Measurements from ENCODE around the gene MRPS9. TPM values are rescaled to one million over a fixed set of nuclear protein-coding genes. Genes with fewer than 3 reads are reported as not detected.

Gene MRPS9
- total RNA-seq, 1 experiment from 2014 or later, result 68.6 TPM

DNA sequence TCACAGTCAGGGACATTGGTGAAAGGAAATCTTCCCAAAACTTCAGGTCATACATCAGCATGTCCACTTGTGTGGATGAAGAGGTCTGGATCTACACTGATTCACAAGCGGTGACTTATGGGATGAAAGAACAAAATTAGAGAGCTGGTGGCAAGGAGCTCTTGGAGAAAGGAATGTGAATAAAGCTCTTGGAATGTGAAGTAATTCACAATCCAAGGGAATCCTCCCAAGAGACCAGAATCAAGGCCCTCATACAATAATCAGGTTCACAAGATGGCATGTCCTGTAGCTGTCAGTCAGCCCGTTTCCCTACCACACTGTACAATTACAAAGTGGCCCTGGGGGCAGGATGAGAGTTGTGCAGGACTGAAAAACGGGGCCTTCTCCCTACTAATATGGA is 96.2 kb downstream of the MRPS9 start:
- H3K9me3 Mint-ChIP-seq (ENCODE audit: unreplicated experiment), result no peaks in the 10 kb centered on the region
- Histone ChIP-seq H3K4me1 (no peaks in the 10 kb centered on the region), H3K9me3 (no peaks in the 10 kb centered on the region), H3K36me3 (ENCODE audit: control insufficient read depth, insufficient read depth, low read length) (no peaks in the 10 kb centered on the region), H3K27me3 (replicated peaks; ENCODE audit: control insufficient read depth, insufficient read depth, low read length) (no peaks in the 10 kb centered on the region), H3K4me3 (ENCODE audit: low read depth, low read length) (no peak overlapping the region)
- no peaks in the 10 kb centered on the region for H3K36me3 Mint-ChIP-seq (ENCODE audit: insufficient read depth, unreplicated experiment)
- H3K27me3 Mint-ChIP-seq (ENCODE audit: insufficient read depth, unreplicated experiment), result peaks cover 10% of the 10 kb centered on the region
- ChIA-PET POLR2A (no interaction called here), CTCF (no interaction called here)
- intact Hi-C loops (cut with micrococcal nuclease; ENCODE audit: unreplicated experiment), result no loop called here
- DNase-seq, result no peak
- no TSS peak for BruUV-seq (replicated peaks)
- H3K27ac Mint-ChIP-seq (ENCODE audit: unreplicated experiment), result no peak overlapping the region
- no peaks in the 10 kb centered on the region for H3K4me1 Mint-ChIP-seq (ENCODE audit: low read depth, unreplicated experiment)
- TF ChIP-seq, protein P1, sequence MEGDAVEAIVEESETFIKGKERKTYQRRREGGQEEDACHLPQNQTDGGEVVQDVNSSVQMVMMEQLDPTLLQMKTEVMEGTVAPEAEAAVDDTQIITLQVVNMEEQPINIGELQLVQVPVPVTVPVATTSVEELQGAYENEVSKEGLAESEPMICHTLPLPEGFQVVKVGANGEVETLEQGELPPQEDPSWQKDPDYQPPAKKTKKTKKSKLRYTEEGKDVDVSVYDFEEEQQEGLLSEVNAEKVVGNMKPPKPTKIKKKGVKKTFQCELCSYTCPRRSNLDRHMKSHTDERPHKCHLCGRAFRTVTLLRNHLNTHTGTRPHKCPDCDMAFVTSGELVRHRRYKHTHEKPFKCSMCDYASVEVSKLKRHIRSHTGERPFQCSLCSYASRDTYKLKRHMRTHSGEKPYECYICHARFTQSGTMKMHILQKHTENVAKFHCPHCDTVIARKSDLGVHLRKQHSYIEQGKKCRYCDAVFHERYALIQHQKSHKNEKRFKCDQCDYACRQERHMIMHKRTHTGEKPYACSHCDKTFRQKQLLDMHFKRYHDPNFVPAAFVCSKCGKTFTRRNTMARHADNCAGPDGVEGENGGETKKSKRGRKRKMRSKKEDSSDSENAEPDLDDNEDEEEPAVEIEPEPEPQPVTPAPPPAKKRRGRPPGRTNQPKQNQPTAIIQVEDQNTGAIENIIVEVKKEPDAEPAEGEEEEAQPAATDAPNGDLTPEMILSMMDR (IDR thresholded peaks at IDR 0.05; ENCODE audit: insufficient read depth in 1 of 2, low read depth in 1 of 2, low read length in 1 of 2, severe bottlenecking in 1 of 2, unreplicated experiment in 1 of 2), result no peak
- H3K4me3 Mint-ChIP-seq (ENCODE audit: unreplicated experiment), result no peak overlapping the region

DNA sequence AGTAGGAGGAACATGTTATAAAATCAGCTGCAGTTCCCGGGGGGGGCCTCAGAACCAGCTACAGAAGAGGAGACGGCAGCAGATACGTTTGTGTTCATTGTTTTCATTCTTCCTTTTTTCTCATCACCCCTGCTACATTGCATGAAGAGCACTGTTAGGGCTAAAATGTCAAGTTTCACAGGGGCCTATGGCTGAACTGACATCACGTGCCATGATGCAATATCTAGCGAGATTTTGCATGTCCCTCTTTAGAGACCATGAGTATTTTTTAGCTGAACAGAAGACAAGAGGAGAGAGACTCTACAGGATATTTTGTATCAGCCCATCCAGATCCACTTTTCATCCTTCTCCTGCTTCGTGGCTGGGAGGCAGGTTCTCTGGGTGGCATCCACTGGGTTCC is 97.6 kb downstream of the MRPS9 start:
- Histone ChIP-seq H3K9me3 (no peaks in the 10 kb centered on the region), H3K4me1 (no peaks in the 10 kb centered on the region; the same call in 1 of the 2 replicates), H3K4me3 (ENCODE audit: low read depth, low read length) (no peak overlapping the region), H3K27me3 (replicated peaks; ENCODE audit: control insufficient read depth, insufficient read depth, low read length) (no peaks in the 10 kb centered on the region), H3K36me3 (ENCODE audit: control insufficient read depth, insufficient read depth, low read length) (no peaks in the 10 kb centered on the region)
- no peaks in the 10 kb centered on the region for H3K9me3 Mint-ChIP-seq (ENCODE audit: unreplicated experiment)
- intact Hi-C loops (cut with micrococcal nuclease; ENCODE audit: unreplicated experiment), result no loop called here
- no TSS peak for BruUV-seq (replicated peaks)
- DNase-seq, result no peak
- H3K4me1 Mint-ChIP-seq (ENCODE audit: low read depth, unreplicated experiment), result peaks cover 6% of the 10 kb centered on the region
- no peaks in the 10 kb centered on the region for H3K36me3 Mint-ChIP-seq (ENCODE audit: insufficient read depth, unreplicated experiment)
- peaks cover 15% of the 10 kb centered on the region for H3K27me3 Mint-ChIP-seq (ENCODE audit: insufficient read depth, unreplicated experiment)
- POLR2A ChIA-PET, result no interaction called here
- CTCF ChIA-PET, result no interaction called here
- TF ChIP-seq, protein P1 (IDR thresholded peaks at IDR 0.05; ENCODE audit: insufficient read depth in 1 of 2, low read depth in 1 of 2, low read length in 1 of 2, severe bottlenecking in 1 of 2, unreplicated experiment in 1 of 2), result no peak
- H3K4me3 Mint-ChIP-seq (ENCODE audit: unreplicated experiment), result no peak overlapping the region
- H3K27ac Mint-ChIP-seq (ENCODE audit: unreplicated experiment), result no peak overlapping the region

DNA sequence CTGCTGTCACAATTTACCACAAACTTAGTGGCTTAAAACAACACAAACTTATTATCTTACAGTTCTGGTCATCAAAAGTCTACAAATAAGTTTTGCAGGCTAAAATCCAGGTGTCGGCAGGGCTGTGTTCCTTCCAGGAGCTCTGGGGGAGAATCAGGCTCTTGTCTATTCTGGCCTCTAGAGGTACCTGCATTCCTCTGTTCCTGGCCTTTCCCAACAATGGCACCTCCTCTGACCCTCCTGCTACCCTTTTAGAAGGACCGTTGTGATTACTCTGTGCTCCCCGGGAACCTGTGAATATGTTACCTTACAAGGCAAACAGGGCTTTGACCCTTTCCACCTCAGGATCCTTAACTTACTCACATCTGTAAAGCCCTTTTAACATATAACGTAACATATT is 98.5 kb downstream of the MRPS9 start:
- intact Hi-C loops (cut with micrococcal nuclease; ENCODE audit: unreplicated experiment), result no loop called here
- H3K27me3 ChIP-seq (replicated peaks; ENCODE audit: control insufficient read depth, insufficient read depth, low read length), result no peaks in the 10 kb centered on the region; the same call in 1 of the 2 replicates
- TF ChIP-seq, protein P1 (IDR thresholded peaks at IDR 0.05; ENCODE audit: insufficient read depth in 1 of 2, low read depth in 1 of 2, low read length in 1 of 2, severe bottlenecking in 1 of 2, unreplicated experiment in 1 of 2), result no peak
- no peak overlapping the region for H3K4me3 Mint-ChIP-seq (ENCODE audit: unreplicated experiment)
- no peaks in the 10 kb centered on the region for H3K36me3 ChIP-seq (ENCODE audit: control insufficient read depth, insufficient read depth, low read length)
- peaks cover 8% of the 10 kb centered on the region for H3K4me1 Mint-ChIP-seq (ENCODE audit: low read depth, unreplicated experiment)
- no peak overlapping the region for H3K4me3 ChIP-seq (ENCODE audit: low read depth, low read length)
- ChIA-PET POLR2A (no interaction called here), CTCF (no interaction called here)
- no peaks in the 10 kb centered on the region for H3K36me3 Mint-ChIP-seq (ENCODE audit: insufficient read depth, unreplicated experiment)
- BruUV-seq (replicated peaks), result no TSS peak
- H3K27ac Mint-ChIP-seq (ENCODE audit: unreplicated experiment), result no peak overlapping the region
- H3K4me1 ChIP-seq, result no peaks in the 10 kb centered on the region; the same call in 1 of the 2 replicates
- no peaks in the 10 kb centered on the region for H3K9me3 Mint-ChIP-seq (ENCODE audit: unreplicated experiment)
- no peaks in the 10 kb centered on the region for H3K9me3 ChIP-seq
- DNase-seq, result no peak
- peaks cover 15% of the 10 kb centered on the region for H3K27me3 Mint-ChIP-seq (ENCODE audit: insufficient read depth, unreplicated experiment)
